ENCODE results near the gene ERC2.

DNA sequence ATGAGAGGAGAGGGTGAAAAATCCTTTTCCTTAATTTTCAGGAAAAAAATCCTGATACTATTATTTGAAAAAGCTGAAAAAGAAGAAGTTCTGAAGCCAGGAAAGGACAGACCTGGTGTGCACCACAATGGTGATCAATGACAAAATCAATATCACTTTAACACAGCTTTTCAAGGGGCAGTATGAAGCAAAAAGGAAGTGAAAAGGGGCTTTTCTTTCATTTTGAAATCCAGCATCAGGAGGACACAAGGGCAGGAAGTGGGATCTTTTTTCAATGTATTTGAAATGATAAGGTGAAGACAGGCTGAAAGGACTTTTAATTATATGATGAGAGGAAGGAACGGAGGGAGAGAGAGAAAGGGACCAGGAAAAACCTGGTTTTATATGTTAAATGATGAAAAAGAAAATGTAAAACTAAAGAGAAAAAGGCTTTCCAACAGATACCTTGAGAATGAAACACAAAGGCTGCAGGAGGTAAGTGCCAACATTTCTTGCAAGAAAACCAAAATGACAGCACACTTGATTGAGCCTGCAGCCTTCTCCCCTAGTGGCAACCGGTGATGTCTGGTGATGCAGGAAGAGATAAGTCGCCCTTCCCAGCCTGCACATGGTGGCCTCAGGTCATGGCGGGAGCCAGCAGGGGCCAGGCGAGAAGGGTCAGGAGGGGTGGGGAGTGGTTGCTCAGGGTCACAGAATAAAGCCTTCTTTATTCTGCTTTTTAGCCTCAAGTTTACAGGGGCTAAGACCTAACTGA is 744.4 kb downstream of the ERC2 start:
- TF ChIP-seq, protein P1, sequence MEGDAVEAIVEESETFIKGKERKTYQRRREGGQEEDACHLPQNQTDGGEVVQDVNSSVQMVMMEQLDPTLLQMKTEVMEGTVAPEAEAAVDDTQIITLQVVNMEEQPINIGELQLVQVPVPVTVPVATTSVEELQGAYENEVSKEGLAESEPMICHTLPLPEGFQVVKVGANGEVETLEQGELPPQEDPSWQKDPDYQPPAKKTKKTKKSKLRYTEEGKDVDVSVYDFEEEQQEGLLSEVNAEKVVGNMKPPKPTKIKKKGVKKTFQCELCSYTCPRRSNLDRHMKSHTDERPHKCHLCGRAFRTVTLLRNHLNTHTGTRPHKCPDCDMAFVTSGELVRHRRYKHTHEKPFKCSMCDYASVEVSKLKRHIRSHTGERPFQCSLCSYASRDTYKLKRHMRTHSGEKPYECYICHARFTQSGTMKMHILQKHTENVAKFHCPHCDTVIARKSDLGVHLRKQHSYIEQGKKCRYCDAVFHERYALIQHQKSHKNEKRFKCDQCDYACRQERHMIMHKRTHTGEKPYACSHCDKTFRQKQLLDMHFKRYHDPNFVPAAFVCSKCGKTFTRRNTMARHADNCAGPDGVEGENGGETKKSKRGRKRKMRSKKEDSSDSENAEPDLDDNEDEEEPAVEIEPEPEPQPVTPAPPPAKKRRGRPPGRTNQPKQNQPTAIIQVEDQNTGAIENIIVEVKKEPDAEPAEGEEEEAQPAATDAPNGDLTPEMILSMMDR (conservative IDR thresholded peaks at IDR 0.05; ENCODE audit: low read length) = 0 out of 2 replicates have a peak, but pooled peaks have one; percentile 23
- TF ChIP-seq EZH2phosphoT487 (IDR thresholded peaks at IDR 0.05; ENCODE audit: borderline replicate concordance) = no peak
